Heart left ventricle (tissue), 16 donors: ENCODE data around the gene MGA. TPM values are rescaled to one million over a fixed set of nuclear protein-coding genes. Genes with fewer than 3 reads are reported as not detected.

Source experiments
- ATAC-seq, 4 donors: fragments of 200-7000 bp; cut with Tn5 transposase; one replicate each; pipeline ENCODE4 v1.9.1; 2020 to 2022; ENCODE audit warnings: moderate library complexity in 4 of 4, mild to moderate bottlenecking in 3 of 4, moderate number of reproducible peaks in 1 of 4
- DNase-seq, 5 donors: peaks; one replicate each; pipeline ENCODE4 v3.0.0-alpha.2; 2020
- H3K27ac ChIP-seq, 12 donors: fragments of 200-600 bp; sonication (generic) in 4 of 12; one replicate each; pipeline versions ENCODE4 v1.5.0 to v1.8.0; 2016 to 2022; ENCODE audit warnings: mild to moderate bottlenecking in 2 of 12
- H3K27me3 ChIP-seq, 9 donors: fragments of 200-600 bp; sonication (generic) in 2 of 9; one replicate each; pipeline versions ENCODE4 v1.5.1 to v1.8.0; 2016 to 2022; ENCODE audit warnings: mild to moderate bottlenecking in 3 of 9
- H3K36me3 ChIP-seq, 9 donors: fragments of 200-600 bp; sonication (generic) in 2 of 9; one replicate each; pipeline versions ENCODE4 v1.5.0 to v1.8.0; 2018 to 2022; ENCODE audit warnings: mild to moderate bottlenecking in 2 of 9
- H3K4me1 ChIP-seq, 12 donors: fragments of 200-600 bp; sonication (generic) in 4 of 12; one replicate each; pipeline versions ENCODE4 v1.5.0 to v1.8.0; 2016 to 2022; ENCODE audit warnings: mild to moderate bottlenecking in 3 of 12
- H3K4me3 ChIP-seq, 12 donors: fragments of 200-600 bp; sonication (generic) in 4 of 12; one replicate each; pipeline versions ENCODE4 v1.5.0 to v1.8.0; 2017 to 2022; ENCODE audit warnings: mild to moderate bottlenecking in 9 of 12, moderate library complexity in 4 of 12
- H3K9me3 ChIP-seq, 12 donors: fragments of 200-600 bp; sonication (generic) in 4 of 12; one replicate each; pipeline versions ENCODE4 v1.5.0 to v1.8.0; 2016 to 2022; ENCODE audit warnings: mild to moderate bottlenecking in 1 of 12
- CTCF ChIP-seq, 12 donors: fragments of 200-600 bp; sonication (generic) in 4 of 12; IDR thresholded peaks; one replicate each; pipeline versions ENCODE4 v1.5.0 to v1.8.0; 2018 to 2022; ENCODE audit warnings: antibody characterized with exemption in 12 of 12, mild to moderate bottlenecking in 5 of 12
- POLR2A ChIP-seq, 2 donors: fragments of 450-650 bp; IDR thresholded peaks; one replicate each; pipeline ENCODE4 v1.6.1; 2017; ENCODE audit warnings: antibody characterized with exemption in 2 of 2, mild to moderate bottlenecking in 2 of 2, moderate library complexity in 2 of 2
- WGBS, 4 donors: extraction: QIAGEN DNeasy Blood & Tissue Kit in 2 of 4; methylation state at CpG; one replicate each; pipeline versions ENCODE4 v1.1.5 to v1.1.7; 2013 to 2018; 5-methylcytosine and 5-hydroxymethylcytosine counted together
- intact Hi-C, 10 donors: fragments of 100-400 bp; cut with DNase I; formaldehyde crosslinking; loops; one replicate each; pipeline versions ENCODE4 v1.11.1 to v1.14.2; 2022
- polyA plus RNA-seq, 2 donors: library from polyadenylated mRNA; stranded (reverse); fragments of 200-250 nt; gene quantifications; one replicate each; pipeline ENCODE4 v1.2.3, GENCODE V29; 2013
- total RNA-seq, 9 donors: library from RNA; depleted of rRNA in 2 of 9; stranded (reverse); fragments of >200 nt in 2 of 9; fragmentation: NEBNext Ultra II Directional in 3 of 9; extraction: Animal tissue kit (Norgen Biotek cat#: 25700) in 3 of 9; gene quantifications; one replicate each; pipeline versions ENCODE4 v1.1.0 to v1.2.4, GENCODE V29; 2016 to 2023
- donor health status: ischemic (EF 13 %, LVEDD 7.1; RV severe dilation, severe dysfunction).
- donor health status: healthy with polysubstance abuse.
- donor health status: DM: no; HTN: yes; CAD: no.
- donor health status: DM: no; HTN: no; CAD: no.
- donor health status: ischemic (EF 25% LVEDD 6.9; RV normal size, moderate dysfunction).
- donor health status: ischemic (EF 25% LVEDD 5.7; RV mildly dilated, moderate dysfunction).
- donor health status: healthy.
- donor health status: DM: yes; HTN: yes; CAD: no.
- donor health status: ischemic (EF 35%, LVEDD 5.7; RV mildly dilated, moderate dysfunction).
- donor health status: nonischemic (EF 11% LVEDD 7.7; RV severe dilation, severe dysfunction).
- donor health status: DM: yes; HTN: yes; CAD: no.
- donor health status: PGD.
- donor health status: ischemic (EF 29% LVEDD 5.4; RV normal size, mild dysfunction).
- donor health status: nonischemic (EF 23%, LVEDD 6.1; RV moderate dilation, normal function).

The MGA gene
- total and polyA plus RNA-seq, 11 donors = 5.3 to 58.7 (median 34.5) TPM

GRCh38 chr15:41789236-41789635, 129.0 kb downstream of the MGA start:
- TF ChIP-seq CTCF (IDR thresholded peaks at IDR 0.05) (no peak), POLR2A (IDR thresholded peaks at IDR 0.05) (no peak)
- 39 to 60% (median 51%) methylated on average over 4 of the region's 4 CpGs for WGBS, 4 donors
- Histone ChIP-seq H3K9me3 (no peaks in the 10 kb centered on the region), H3K4me1 (peaks cover 11 to 54% (median 39%) of the 10 kb centered on the region in 12 donors), H3K36me3 (no peaks in the 10 kb centered on the region), H3K27me3 (no peaks in the 10 kb centered on the region), H3K4me3 (no peak overlapping the region), H3K27ac (peak overlapping the region in 2 of 12 donors; percentile 28 to 65)
- DNase-seq = no peak
- peak; percentile 43 to 69 (median 58) for ATAC-seq
- intact Hi-C loops = no loop called here

GRCh38 chr15:41789662-41790061, 129.5 kb downstream of the MGA start:
- TF ChIP-seq POLR2A (IDR thresholded peaks at IDR 0.05) (no peak), CTCF (IDR thresholded peaks at IDR 0.05) (no peak)
- Histone ChIP-seq H3K9me3 (no peaks in the 10 kb centered on the region), H3K4me3 (no peak overlapping the region), H3K27me3 (no peaks in the 10 kb centered on the region), H3K36me3 (no peaks in the 10 kb centered on the region), H3K27ac (peak overlapping the region in 1 of 12 donors; percentile 65), H3K4me1 (peaks cover 11 to 54% (median 39%) of the 10 kb centered on the region in 12 donors)
- intact Hi-C loops = no loop called here
- DNase-seq (no peak), ATAC-seq (no peak)

DNA sequence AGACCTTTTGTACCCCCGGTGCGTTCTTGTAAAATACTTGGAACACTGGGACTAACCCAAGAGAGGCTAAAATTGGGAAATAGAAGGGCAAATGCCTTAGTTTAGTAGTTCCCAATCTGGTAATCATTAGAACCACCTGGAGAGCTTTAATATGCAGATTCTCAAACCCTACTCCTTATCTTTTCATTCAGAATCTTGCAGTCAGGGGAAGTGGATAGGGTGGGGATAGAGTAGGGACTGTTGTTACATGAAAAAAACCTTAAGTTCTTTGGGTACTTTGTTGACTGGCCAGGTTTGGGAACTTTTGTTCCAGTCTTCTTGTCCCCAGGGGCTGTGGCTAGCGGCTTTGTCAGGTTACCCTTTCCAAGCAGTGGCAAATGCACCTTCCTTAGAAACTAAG, 130.0 kb downstream of the MGA start:
- DNase-seq (no peak), ATAC-seq (no peak)
- Histone ChIP-seq H3K4me3 (no peak overlapping the region), H3K9me3 (no peaks in the 10 kb centered on the region), H3K27me3 (no peaks in the 10 kb centered on the region), H3K36me3 (no peaks in the 10 kb centered on the region), H3K4me1 (peaks cover 11 to 54% (median 39%) of the 10 kb centered on the region in 12 donors), H3K27ac (peak overlapping the region in 7 of 12 donors; percentile 6 to 67 (median 55))
- TF ChIP-seq CTCF (IDR thresholded peaks at IDR 0.05) (no peak), POLR2A (IDR thresholded peaks at IDR 0.05) (no peak)
- intact Hi-C loops = no loop called here
- WGBS, 4 donors = 84 to 90% (median 88%) methylated on average over 3 of the region's 3 CpGs

DNA sequence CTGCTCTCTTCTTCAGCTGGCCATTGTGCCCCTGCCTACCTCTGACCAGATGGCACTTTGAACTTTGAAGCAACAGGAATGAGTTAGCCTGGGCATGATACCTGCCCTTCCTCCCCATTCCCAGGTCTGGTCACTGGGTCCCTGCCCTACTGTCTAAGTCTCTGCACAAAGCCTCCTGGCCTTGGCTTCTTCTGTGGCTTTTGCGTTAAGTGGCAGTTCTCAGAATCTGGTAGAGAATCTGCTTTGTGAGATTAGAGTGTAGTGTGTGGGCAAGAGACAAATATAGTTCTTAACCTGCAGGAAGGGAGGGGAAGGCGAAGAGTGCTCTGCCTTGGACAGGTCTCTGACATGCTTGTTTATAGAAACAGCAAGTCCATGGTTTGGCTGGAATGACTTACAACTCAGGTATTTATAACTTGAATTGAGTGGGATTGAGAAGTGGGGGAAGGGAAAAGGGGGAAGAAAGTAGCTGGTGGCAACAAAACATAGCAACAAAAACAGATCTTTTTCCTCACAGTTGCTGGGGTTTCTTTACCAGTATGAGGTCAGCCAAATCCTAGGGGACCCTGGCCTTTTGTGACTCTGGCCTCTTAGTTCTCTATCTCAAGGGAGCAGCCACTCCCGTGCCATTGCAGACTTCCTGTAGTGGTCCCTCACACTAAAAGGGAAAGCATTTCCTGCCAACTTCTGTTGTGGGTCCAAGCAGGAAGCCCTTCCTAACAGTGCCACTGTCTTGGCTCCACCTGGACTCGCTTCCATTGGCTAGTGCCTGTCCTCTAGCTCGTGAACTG, 130.7 kb downstream of the MGA start:
- no peak for TF ChIP-seq POLR2A (IDR thresholded peaks at IDR 0.05)
- no peak for TF ChIP-seq CTCF (IDR thresholded peaks at IDR 0.05)
- Histone ChIP-seq H3K4me1 (peaks cover 11 to 60% (median 42%) of the 10 kb centered on the region in 12 donors), H3K4me3 (no peak overlapping the region), H3K9me3 (no peaks in the 10 kb centered on the region), H3K27ac (peak overlapping the region in 11 of 12 donors; percentile 6 to 67 (median 49)), H3K27me3 (no peaks in the 10 kb centered on the region), H3K36me3 (no peaks in the 10 kb centered on the region)
- 28 to 45% (median 30%) methylated on average over 5 of the region's 5 CpGs for WGBS, 4 donors
- ATAC-seq (peak; percentile 51 to 75 (median 62)), DNase-seq (peak in 3 of 5 donors; percentile 30 to 60 (median 46))
- intact Hi-C loops = no loop called here
